ENCODE data around the gene MITF. TPM values are rescaled to one million over a fixed set of nuclear protein-coding genes. Genes with fewer than 3 reads are reported as not detected.

MITF gene
- total RNA-seq, 1 donor from 2014 or later = 2.0 TPM

GRCh38 chr3:69961706-69962439 lies 222.6 kb downstream of the MITF start:
- H3K4me1 Mint-ChIP-seq = peaks cover 5% of the 10 kb centered on the region
- H3K27ac Mint-ChIP-seq (ENCODE audit: unreplicated experiment) = no peak overlapping the region
- H3K9me3 Mint-ChIP-seq = peaks cover 2% of the 10 kb centered on the region
- H3K4me3 Mint-ChIP-seq = no peak overlapping the region
- H3K27me3 Mint-ChIP-seq (ENCODE audit: low read depth) = no peaks in the 10 kb centered on the region
- TF ChIP-seq CTCF (conservative IDR thresholded peaks at IDR 0.05) = no peak
- no peak for DNase-seq (ENCODE audit: low read depth, low spot score)
- no peaks in the 10 kb centered on the region for H3K36me3 Mint-ChIP-seq (ENCODE audit: low read depth)

GRCh38 chr3:69963643-69964042 lies 224.4 kb downstream of the MITF start:
- DNase-seq (ENCODE audit: low read depth, low spot score) = no peak
- no peak overlapping the region for H3K27ac Mint-ChIP-seq (ENCODE audit: unreplicated experiment)

GRCh38 chr3:69967156-69967555 lies 227.9 kb downstream of the MITF start:
- Mint-ChIP-seq H3K27ac (ENCODE audit: unreplicated experiment) (no peak overlapping the region), H3K27me3 (ENCODE audit: low read depth) (no peaks in the 10 kb centered on the region), H3K36me3 (ENCODE audit: low read depth) (no peaks in the 10 kb centered on the region), H3K9me3 (peaks cover 2% of the 10 kb centered on the region), H3K4me3 (no peak overlapping the region), H3K4me1 (peaks cover under 1% of the 10 kb centered on the region)
- no peak for TF ChIP-seq CTCF (conservative IDR thresholded peaks at IDR 0.05)
- DNase-seq (ENCODE audit: low read depth, low spot score) = no peak

More at GRCh38 chr3:69963643-69964042, 224.4 kb downstream of the MITF start:
- Mint-ChIP-seq H3K36me3 (ENCODE audit: low read depth) (no peaks in the 10 kb centered on the region), H3K27me3 (ENCODE audit: low read depth) (no peaks in the 10 kb centered on the region), H3K4me3 (no peak overlapping the region), H3K4me1 (peaks cover 5% of the 10 kb centered on the region), H3K9me3 (peaks cover 2% of the 10 kb centered on the region)
- no peak for TF ChIP-seq CTCF (conservative IDR thresholded peaks at IDR 0.05)

- no peak overlapping the region for H3K4me3 Mint-ChIP-seq
- no peak for TF ChIP-seq CTCF (conservative IDR thresholded peaks at IDR 0.05)
These were observed 231.6 kb downstream of the MITF start for GRCh38 chr3:69970827-69971226.

GRCh38 chr3:69972672-69973071 lies 233.4 kb downstream of the MITF start:
- H3K9me3 Mint-ChIP-seq = peaks cover 13% of the 10 kb centered on the region
- no peaks in the 10 kb centered on the region for H3K27me3 Mint-ChIP-seq (ENCODE audit: low read depth)
- H3K36me3 Mint-ChIP-seq (ENCODE audit: low read depth) = peaks cover 3% of the 10 kb centered on the region
- H3K4me3 Mint-ChIP-seq = no peak overlapping the region
- DNase-seq (ENCODE audit: low read depth, low spot score) = no peak
- no peaks in the 10 kb centered on the region for H3K4me1 Mint-ChIP-seq
- TF ChIP-seq CTCF (conservative IDR thresholded peaks at IDR 0.05) = no peak
- H3K27ac Mint-ChIP-seq (ENCODE audit: unreplicated experiment) = no peak overlapping the region

More at GRCh38 chr3:69970827-69971226, 231.6 kb downstream of the MITF start:
- Mint-ChIP-seq H3K4me1 (no peaks in the 10 kb centered on the region), H3K27me3 (ENCODE audit: low read depth) (no peaks in the 10 kb centered on the region), H3K9me3 (peaks cover 6% of the 10 kb centered on the region), H3K36me3 (ENCODE audit: low read depth) (no peaks in the 10 kb centered on the region), H3K27ac (ENCODE audit: unreplicated experiment) (no peak overlapping the region)
- DNase-seq (ENCODE audit: low read depth, low spot score) = no peak
